Measurements from ENCODE around the gene FOXC1.

Gene FOXC1

DNA sequence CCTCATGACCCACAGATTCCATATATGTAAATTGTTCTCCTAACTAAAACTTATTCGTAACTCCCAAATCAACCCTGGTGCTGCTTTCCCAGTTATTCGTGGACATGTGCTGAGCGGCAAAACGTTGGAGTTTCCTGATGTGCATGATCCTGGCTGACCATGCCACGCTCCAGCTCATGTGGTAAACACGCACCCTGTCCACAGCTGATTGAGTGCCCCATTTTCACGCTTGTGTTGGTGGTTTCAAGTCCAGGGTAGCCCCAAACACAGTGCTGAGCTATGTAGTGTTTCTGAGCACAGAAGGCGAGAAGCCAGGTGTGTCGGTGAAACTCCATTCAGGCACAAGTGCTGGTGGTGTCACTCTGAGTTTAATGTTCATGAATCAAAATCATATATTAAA is 19.1 kb upstream of the FOXC1 start:
- Mint-ChIP-seq H3K36me3 (no peaks in the 10 kb centered on the region), H3K4me3 (no peak overlapping the region), H3K4me1 (peaks cover 2% of the 10 kb centered on the region), H3K27ac (no peak overlapping the region), H3K9me3 (no peaks in the 10 kb centered on the region), H3K27me3 (peaks cover 47% of the 10 kb centered on the region)
- no peak for DNase-seq
- CTCF ChIA-PET: no interaction called here

DNA sequence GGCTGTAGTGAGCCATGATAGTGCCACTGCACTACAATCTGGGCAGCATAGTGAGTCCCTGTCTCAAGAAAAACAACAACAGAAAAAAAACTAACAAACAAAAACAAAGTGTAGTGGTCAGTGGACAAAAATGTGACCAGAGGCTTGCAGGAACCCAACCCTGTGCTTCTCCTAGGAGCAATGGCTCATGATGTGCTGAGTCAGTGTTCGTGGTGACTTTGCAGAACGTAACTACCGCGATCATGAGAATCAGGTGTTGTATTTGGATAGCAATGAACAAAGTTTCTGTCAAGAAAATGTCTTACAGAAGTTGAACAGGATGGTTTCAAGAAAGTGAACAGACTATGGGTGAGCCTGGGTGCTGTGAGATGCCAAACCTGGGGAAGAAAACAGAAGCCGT is 18.5 kb upstream of the FOXC1 start:
- Mint-ChIP-seq H3K9me3 (no peaks in the 10 kb centered on the region), H3K27me3 (peaks cover 53% of the 10 kb centered on the region), H3K4me3 (no peak overlapping the region), H3K27ac (no peak overlapping the region), H3K36me3 (no peaks in the 10 kb centered on the region), H3K4me1 (peaks cover 6% of the 10 kb centered on the region)
- CTCF ChIA-PET: no interaction called here
- no peak for DNase-seq

DNA sequence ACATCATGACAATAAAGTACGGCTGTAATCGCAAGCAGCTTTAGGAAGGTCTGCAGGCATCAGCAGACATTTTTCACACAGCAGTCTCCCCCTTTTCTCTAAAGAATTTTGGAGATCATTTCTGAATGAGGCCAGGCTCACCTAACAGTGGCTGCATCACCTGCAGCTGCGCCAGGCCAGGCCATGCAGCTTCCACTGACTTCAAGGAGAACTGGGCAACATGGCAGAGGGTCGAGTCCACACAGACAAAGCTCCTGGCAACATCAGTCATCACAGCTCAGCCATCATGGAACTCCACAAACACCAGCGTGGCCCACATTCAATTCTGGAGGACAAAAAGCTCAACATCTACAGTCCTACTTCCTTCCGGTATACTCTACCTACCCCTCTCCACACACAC is 17.8 kb upstream of the FOXC1 start:
- Mint-ChIP-seq H3K27ac (no peak overlapping the region), H3K4me1 (peaks cover 6% of the 10 kb centered on the region)

DNA sequence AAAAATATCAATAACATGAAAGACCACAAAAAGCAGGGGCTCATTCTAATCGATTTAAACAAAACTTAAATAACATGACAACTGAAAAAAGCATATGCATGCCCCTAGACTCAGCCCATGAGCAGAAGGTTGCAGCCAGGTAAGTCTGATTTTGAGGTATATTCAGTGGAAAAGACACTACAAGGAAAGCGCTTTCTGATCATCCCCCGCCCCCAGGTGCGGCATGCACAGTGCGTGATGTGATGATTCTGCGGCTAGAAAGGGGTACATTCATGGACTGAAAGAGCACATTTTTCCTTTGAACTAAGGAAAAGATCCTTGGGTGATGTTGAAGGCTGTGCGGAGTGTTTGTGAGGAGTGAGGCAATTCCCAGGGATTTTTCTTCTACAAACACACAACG is 16.9 kb upstream of the FOXC1 start:
- CTCF ChIA-PET: no interaction called here
- H3K4me3 Mint-ChIP-seq: no peak overlapping the region

More for the DNA sequence above, 17.8 kb upstream of the FOXC1 start:
- Mint-ChIP-seq H3K4me3 (no peak overlapping the region), H3K9me3 (no peaks in the 10 kb centered on the region), H3K27me3 (peaks cover 59% of the 10 kb centered on the region), H3K36me3 (no peaks in the 10 kb centered on the region)
- CTCF ChIA-PET: no interaction called here
- DNase-seq: no peak

DNA sequence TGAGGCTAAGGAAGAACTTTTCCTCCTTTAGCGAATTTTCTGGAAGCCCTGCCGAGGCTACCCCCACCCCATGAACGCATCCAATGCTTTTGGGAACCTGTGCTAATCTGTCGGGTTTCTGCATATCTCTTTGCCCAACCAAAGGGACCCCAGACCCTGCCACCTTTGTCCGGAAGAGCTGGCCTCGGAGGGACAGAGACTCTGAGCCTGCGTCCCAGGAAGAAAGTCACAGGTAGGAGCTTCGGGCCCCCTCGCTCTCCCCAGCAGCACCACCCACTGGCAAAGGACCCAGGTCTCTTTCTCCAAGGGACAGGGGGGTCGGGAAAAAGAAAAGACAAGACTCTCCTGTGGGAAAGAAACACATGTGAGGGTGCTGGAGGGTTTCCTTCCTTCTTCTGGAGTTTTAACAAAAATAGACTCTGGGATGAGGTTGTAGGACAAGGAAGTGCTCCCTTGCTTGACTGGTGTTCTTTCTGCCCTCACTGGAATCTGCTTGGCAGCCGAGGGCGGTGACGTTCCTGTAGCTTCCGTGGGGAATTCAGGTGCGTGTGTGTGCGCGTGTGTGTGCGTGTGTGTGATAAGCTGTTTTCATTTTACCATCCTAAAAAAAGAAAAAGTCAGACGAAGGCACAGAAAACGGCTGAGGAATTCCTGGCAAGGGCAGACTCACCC is 16.3 kb upstream of the FOXC1 start:
- Mint-ChIP-seq H3K27me3 (peaks cover 69% of the 10 kb centered on the region), H3K4me1 (peaks cover 6% of the 10 kb centered on the region), H3K27ac (no peak overlapping the region), H3K4me3 (no peak overlapping the region), H3K9me3 (no peaks in the 10 kb centered on the region), H3K36me3 (no peaks in the 10 kb centered on the region)
- CTCF ChIA-PET: interaction anchor here (0.9 to 4.7 kb wide), 2 partner anchors 13 to 70 kb away, joined by 3 to 38 read pairs; no protein-coding TSS in a partner anchor
- DNase-seq: no peak

More for the DNA sequence above, 16.9 kb upstream of the FOXC1 start:
- Mint-ChIP-seq H3K4me1 (peaks cover 6% of the 10 kb centered on the region), H3K36me3 (no peaks in the 10 kb centered on the region), H3K9me3 (no peaks in the 10 kb centered on the region), H3K27me3 (peaks cover 64% of the 10 kb centered on the region), H3K27ac (no peak overlapping the region)
- DNase-seq: no peak

DNA sequence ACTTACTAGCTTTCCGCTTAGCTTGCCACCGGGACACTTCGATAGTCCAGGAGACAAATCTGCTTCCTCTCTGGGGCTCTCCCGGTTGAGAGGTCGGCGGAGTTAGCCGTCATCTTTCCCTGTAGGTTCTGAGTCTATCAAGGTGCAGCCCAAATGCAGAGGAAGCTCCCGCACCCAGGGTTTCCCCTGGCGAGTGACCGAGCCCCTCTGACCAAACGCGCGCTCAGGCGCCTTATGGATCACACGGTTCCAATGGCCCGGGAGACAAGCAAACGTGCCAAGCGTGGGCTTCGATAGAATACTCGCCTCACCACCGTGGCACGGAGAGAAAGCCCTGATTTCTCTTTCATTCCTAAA is 15.8 kb upstream of the FOXC1 start:
- no peak overlapping the region for H3K27ac Mint-ChIP-seq
- CTCF ChIA-PET: interaction anchor here (0.9 to 4.7 kb wide), 3 partner anchors 13 to 1145 kb away, joined by 3 to 38 read pairs (median 3); no protein-coding TSS in a partner anchor
- DNase-seq: no peak
- H3K36me3 Mint-ChIP-seq: no peaks in the 10 kb centered on the region
- H3K4me3 Mint-ChIP-seq: no peak overlapping the region
- peaks cover 6% of the 10 kb centered on the region for H3K4me1 Mint-ChIP-seq
- no peaks in the 10 kb centered on the region for H3K9me3 Mint-ChIP-seq
- peaks cover 74% of the 10 kb centered on the region for H3K27me3 Mint-ChIP-seq

DNA sequence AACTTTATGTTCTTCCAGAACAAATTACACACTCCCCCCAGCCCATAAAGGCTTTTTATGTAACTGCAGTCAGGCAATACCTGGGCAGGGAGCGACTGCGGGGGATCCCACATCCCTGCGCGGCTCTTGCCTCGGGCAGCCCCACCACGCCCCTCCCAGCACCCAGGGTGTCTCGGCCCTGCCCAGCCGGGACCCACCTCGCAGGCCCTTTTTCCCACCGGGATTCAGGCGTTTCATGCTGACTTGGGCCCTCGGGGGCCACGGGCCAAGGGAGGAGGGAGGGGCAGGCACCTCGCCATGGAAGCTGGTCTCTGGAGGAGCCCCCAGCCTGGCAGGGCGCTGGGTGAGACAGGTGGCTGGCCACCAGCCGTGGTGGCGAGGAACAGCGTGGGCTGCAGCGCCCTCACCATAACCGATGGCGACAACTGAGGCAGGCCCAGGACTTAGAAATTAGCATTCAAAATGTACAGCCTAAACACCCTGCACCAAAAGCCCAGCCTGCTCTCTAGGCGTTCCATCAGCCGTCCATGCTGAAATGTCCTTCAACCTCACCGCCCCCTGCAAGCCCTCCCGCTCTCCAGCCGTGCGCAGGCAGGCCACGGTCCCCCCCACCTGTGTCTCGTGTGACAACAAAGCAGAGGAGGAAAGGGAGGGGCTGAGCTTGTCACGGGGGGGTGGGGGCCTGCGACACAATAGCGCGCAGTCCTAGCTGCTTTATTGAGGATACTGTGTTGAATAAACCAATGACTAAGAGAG is 15.1 kb upstream of the FOXC1 start:
- peaks cover 6% of the 10 kb centered on the region for H3K4me1 Mint-ChIP-seq
- H3K27ac Mint-ChIP-seq: no peak overlapping the region
- CTCF ChIA-PET: interaction anchor here (0.6 to 4.7 kb wide), 9 partner anchors 9 to 1144 kb away, joined by 3 to 38 read pairs (median 4); no protein-coding TSS in a partner anchor
- peaks cover 81% of the 10 kb centered on the region for H3K27me3 Mint-ChIP-seq
- H3K36me3 Mint-ChIP-seq: no peaks in the 10 kb centered on the region
- DNase-seq: no peak
- H3K4me3 Mint-ChIP-seq: no peak overlapping the region
- H3K9me3 Mint-ChIP-seq: no peaks in the 10 kb centered on the region

DNA sequence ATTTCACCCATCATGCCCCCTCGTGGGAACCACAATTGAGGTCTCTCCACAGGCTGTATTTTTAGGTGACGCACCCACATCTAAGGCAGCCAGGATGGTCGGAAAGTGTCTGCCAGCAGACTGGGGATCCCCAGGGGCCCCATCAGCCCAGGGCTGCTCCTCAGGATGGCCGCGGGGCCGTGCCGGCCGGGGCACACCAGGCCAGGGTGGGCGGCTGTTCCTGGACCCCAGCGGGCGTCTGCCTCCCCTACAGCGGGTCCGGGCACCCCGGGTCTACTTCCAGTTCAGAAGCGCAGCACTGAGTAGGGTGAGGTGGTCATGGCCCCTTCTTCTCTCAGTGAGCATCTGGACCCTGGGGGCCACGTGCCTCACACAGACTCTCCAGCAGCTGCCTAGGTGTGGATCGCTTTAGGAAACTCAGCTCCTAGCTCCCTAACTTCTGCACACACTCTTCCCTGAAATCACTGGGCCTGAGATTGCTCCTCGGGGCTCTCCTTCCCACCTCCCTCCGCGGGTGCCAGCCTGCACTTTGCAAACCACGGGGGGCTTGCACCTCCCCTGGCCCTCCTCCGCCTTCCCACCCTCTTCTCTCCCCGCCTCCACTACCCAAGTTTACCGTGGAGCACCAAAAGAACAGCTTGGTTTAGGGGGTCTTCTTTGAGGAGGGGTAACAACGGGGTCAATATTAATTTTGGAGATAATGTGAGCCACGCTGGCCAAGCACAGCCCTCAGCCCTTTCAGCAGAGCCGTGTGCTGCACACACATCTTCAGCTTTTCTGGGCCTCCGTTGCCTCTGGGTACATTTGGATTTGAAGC is 14.2 kb upstream of the FOXC1 start:
- Mint-ChIP-seq H3K27me3 (peaks cover 89% of the 10 kb centered on the region), H3K4me1 (peaks cover 6% of the 10 kb centered on the region), H3K36me3 (no peaks in the 10 kb centered on the region), H3K9me3 (no peaks in the 10 kb centered on the region), H3K4me3 (no peak overlapping the region), H3K27ac (no peak overlapping the region)
- CTCF ChIA-PET: interaction anchor here (0.5 to 4.7 kb wide), 15 partner anchors 10 to 1155 kb away, joined by 3 to 38 read pairs (median 3); no protein-coding TSS in a partner anchor
- DNase-seq: no peak

DNA sequence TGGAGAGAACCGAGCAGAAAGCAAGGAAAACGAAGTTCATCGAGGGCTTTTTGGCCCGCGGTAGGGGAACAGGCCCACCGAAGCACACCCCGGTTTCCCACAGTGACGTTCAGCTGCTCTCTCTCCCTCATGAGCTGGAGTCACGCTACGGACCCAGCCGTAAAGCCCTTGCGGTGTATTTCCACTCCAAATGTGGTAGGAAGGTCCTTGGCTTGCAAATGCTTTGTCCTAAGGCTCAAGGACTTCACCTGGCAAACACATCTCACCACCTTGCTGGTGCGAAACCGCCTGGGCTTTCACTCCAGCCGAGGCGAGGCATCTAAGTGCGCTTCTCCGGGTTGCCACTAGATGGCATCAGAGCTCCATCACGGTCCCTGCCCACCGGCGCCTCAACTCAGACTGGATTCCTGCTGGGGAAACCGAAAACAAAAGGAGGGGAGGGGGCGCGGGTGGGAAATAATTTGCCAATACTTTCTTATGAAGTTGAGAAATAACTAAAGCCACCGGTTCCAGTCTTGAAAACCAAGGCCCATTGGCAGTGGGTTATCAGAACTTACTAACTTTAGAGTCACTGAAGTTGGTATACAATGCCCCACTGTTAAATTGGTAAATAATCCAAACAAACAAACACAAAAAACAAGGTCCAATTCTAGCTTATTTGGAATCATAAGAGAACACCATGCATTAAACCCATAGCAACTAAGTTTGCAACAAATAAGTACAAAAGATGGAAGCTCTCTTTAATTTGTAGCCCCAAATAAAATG is 13.4 kb upstream of the FOXC1 start:
- H3K36me3 Mint-ChIP-seq: no peaks in the 10 kb centered on the region
- no peak overlapping the region for H3K27ac Mint-ChIP-seq
- peaks cover 6% of the 10 kb centered on the region for H3K4me1 Mint-ChIP-seq
- peak; percentile 74 for DNase-seq
- CTCF ChIA-PET: interaction anchor here (0.5 to 4.7 kb wide), 20 partner anchors 11 to 1154 kb away, joined by 3 to 38 read pairs (median 4); partner anchors contain the start of genes FOXC1 and MYLK4
- no peaks in the 10 kb centered on the region for H3K9me3 Mint-ChIP-seq
- no peak overlapping the region for H3K4me3 Mint-ChIP-seq
- H3K27me3 Mint-ChIP-seq: peaks cover 92% of the 10 kb centered on the region

DNA sequence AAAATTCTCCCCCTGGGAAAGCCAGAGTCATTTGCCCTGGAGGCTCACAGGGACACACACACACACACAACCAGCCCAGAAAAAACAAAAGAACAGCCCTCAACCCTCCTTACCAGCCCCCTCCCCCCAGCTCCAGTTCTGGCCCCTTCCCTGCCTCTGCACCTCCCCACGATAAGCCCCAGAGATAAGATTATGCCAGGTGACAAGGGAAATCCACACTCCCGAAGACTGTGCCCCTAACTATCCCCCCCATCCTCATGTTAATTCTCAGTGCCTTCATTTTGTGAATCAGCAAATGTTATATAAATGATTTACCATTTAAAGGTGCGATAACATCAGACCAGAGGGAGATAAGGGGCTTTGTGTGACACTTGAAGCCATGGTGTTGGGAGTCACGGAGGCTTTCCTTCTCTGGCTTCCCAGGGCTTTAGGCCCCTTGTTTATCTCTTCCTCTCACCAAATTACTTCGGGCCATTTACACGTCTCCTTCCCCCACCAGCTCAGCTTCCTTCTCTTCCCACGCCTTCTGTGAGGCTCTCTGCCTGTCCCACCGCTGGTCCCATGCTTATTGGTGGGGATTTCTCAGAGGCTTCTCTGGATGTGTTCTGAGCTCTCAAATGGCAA is 12.5 kb upstream of the FOXC1 start:
- H3K4me3 Mint-ChIP-seq: no peak overlapping the region
- peaks cover 6% of the 10 kb centered on the region for H3K4me1 Mint-ChIP-seq
- H3K27ac Mint-ChIP-seq: no peak overlapping the region
- no peak for DNase-seq
- peaks cover 92% of the 10 kb centered on the region for H3K27me3 Mint-ChIP-seq
- no peaks in the 10 kb centered on the region for H3K36me3 Mint-ChIP-seq
- CTCF ChIA-PET: interaction anchor here (0.6 to 4.7 kb wide), 12 partner anchors 10 to 1153 kb away, joined by 3 to 38 read pairs (median 4); partner anchors contain the start of genes FOXC1 and MYLK4
- no peaks in the 10 kb centered on the region for H3K9me3 Mint-ChIP-seq

DNA sequence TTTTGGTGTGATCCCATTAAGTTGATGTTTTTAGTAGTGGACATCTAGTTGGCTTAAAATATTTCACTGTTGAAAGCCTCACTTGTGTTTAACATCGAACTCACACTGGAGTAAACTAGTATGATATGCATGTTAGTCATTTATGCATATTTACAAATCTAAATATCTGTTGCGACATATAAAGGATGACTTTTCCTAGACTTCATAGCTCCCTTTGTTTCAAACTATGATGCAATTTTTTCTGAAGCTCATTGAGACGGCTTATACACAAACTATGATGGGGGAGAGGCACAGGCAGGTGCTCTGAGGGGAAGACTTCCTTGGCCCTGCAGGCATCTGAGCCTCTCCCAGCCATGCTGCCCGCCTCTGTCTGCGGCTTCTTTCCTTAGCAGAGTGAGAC is 11.8 kb upstream of the FOXC1 start:
- Mint-ChIP-seq H3K27me3 (peaks cover 95% of the 10 kb centered on the region), H3K27ac (no peak overlapping the region), H3K4me3 (no peak overlapping the region), H3K9me3 (no peaks in the 10 kb centered on the region), H3K4me1 (peaks cover 6% of the 10 kb centered on the region), H3K36me3 (no peaks in the 10 kb centered on the region)
- no peak for DNase-seq
- CTCF ChIA-PET: interaction anchor here (0.6 to 4.7 kb wide), 7 partner anchors 9 to 1586 kb away, joined by 4 to 38 read pairs (median 4); no protein-coding TSS in a partner anchor

DNA sequence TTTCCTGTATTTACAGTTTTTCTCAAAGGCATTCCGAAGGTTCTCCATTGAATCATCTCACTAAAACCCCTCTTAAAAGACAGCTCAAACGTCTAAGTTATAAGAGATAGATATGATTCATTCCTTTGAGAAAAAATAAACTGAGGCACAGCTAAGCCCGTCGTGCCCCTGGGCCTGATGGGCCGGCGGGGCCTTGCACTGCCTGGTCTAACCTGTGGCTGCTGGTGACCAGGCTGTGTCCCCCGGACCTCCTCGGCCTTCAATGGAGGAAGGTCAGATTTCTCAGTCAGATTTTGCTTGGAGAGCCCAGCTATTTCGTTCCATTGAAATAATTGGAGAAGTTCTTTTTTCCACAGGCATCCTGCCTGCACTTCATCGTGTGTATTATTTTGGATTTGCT is 11.3 kb upstream of the FOXC1 start:
- no peak overlapping the region for H3K4me3 Mint-ChIP-seq
- H3K27me3 Mint-ChIP-seq: peaks cover 94% of the 10 kb centered on the region
- DNase-seq: no peak
- no peaks in the 10 kb centered on the region for H3K9me3 Mint-ChIP-seq
- H3K27ac Mint-ChIP-seq: no peak overlapping the region
- CTCF ChIA-PET: interaction anchor here (0.6 to 4.7 kb wide), 7 partner anchors 9 to 1585 kb away, joined by 4 to 38 read pairs (median 4); no protein-coding TSS in a partner anchor
- H3K4me1 Mint-ChIP-seq: peaks cover 6% of the 10 kb centered on the region
- no peaks in the 10 kb centered on the region for H3K36me3 Mint-ChIP-seq

DNA sequence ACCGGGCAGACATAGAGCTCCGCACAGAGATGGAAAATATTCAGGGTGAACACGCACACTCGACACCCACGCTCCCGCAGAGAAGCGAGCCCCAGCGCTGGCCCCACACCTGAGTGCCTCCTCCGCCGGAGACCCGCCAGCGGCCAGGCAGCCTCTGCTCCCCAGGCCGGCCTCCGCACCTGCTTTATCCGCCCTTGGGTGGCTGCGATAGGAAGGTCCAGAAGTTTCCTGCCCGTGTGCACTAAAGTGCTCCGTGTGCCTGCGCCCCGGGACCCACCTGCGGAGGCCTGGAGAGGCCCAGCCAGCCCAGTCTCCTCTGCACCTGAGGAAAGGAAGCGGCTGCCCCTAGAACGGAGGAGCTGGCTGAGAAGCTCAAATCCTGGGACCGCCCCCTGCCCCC is 10.8 kb upstream of the FOXC1 start:
- peaks cover 94% of the 10 kb centered on the region for H3K27me3 Mint-ChIP-seq

More for the DNA sequence above, 10.8 kb upstream of the FOXC1 start:
- DNase-seq: no peak
- Mint-ChIP-seq H3K36me3 (no peaks in the 10 kb centered on the region), H3K4me1 (peaks cover 6% of the 10 kb centered on the region), H3K9me3 (no peaks in the 10 kb centered on the region), H3K4me3 (no peak overlapping the region), H3K27ac (no peak overlapping the region)
- CTCF ChIA-PET: interaction anchor here (0.5 to 2.3 kb wide), 7 partner anchors 8 to 1036 kb away, joined by 3 to 7 read pairs (median 4); no protein-coding TSS in a partner anchor
